Suprapubic skin (tissue), 4 donors: ENCODE results near the gene NSD1.

ENCODE experiments used
- CTCF ChIP-seq, 2 donors: fragments of 200-600 bp in 1 of 2; fragments of 450-650 bp in 1 of 2; sonication (generic) in 1 of 2; IDR thresholded peaks; one replicate each; pipeline ENCODE4 v1.5.1; 2016 to 2019; ENCODE audit warnings: antibody characterized with exemption in 2 of 2, mild to moderate bottlenecking in 1 of 2, moderate library complexity in 1 of 2
- EP300 ChIP-seq: sonication (generic); formaldehyde crosslinking; IDR thresholded peaks from one replicate; pipeline ENCODE4 v1.6.1; 2017; ENCODE audit warnings: antibody characterized with exemption
- POLR2A ChIP-seq, 2 donors: fragments of 450-650 bp; IDR thresholded peaks; one replicate each; pipeline ENCODE4 v1.6.1; 2017; ENCODE audit warnings: antibody characterized with exemption in 2 of 2, mild to moderate bottlenecking in 2 of 2, moderate library complexity in 2 of 2
- POLR2AphosphoS5 ChIP-seq, 3 donors: sonication (generic); formaldehyde crosslinking; IDR thresholded peaks; one replicate each; pipeline ENCODE4 v1.6.1; 2017; ENCODE audit warnings: antibody characterized with exemption in 3 of 3

GRCh38 chr5:177290816-177291596 is 157.4 kb downstream of the NSD1 start:
- TF ChIP-seq CTCF (IDR thresholded peaks at IDR 0.05) = no peak
- no peak for TF ChIP-seq POLR2A (IDR thresholded peaks at IDR 0.05)
- no peak for TF ChIP-seq POLR2AphosphoS5 (IDR thresholded peaks at IDR 0.05)
- TF ChIP-seq EP300 = no peak
